Endothelial cell of umbilical vein (primary cell): ENCODE measurements around the gene SAT2. TPM values are rescaled to one million over a fixed set of nuclear protein-coding genes. Genes with fewer than 3 reads are reported as not detected.

Experiments used
- BruUV-seq: library from RNA; stranded (reverse); fragments of 400-500 nt; replicated peaks from 2 replicates; lab custom pipeline; 2021; lab: Mats Ljungman, UMichigan
- CTCF ChIA-PET: fragments of 300-600, 350-600 bp; sonication (Branson Sonifier 250); formaldehyde crosslinking; loops from one replicate; lab custom pipeline; 2021; ENCODE audit warnings: antibody characterized with exemption, inconsistent platforms; lab: Charles Lee
- POLR2A ChIA-PET: fragments of 300-600, 350-600 bp; sonication (Branson Sonifier 250); formaldehyde crosslinking; loops from one replicate; lab custom pipeline; 2021; ENCODE audit warnings: antibody characterized with exemption, inconsistent platforms; lab: Charles Lee
- DNase-seq: peaks from one replicate; pipeline ENCODE4 v3.0.0-alpha.2; 2011; ENCODE audit warnings: low read depth, low spot score
- FAIRE-seq: peaks from 2 replicates; lab custom pipeline; 2011; peaks lifted over from hg19 to GRCh38; lab: Jason Lieb, UNC
- H2AFZ ChIP-seq: 2 replicates; pipeline ENCODE4 v1.6.0; 2012; ENCODE audit warnings: low read depth, low read length, control low read depth, inconsistent platforms
- H3K27ac ChIP-seq: 2 replicates; pipeline ENCODE4 v1.5.1; 2011; ENCODE audit warnings: low read depth, mild to moderate bottlenecking, control low read depth, low read length, moderate library complexity; ENCODE audit not compliant: insufficient read depth
- H3K27me3 ChIP-seq, 2 experiments: 2 replicates each; pipeline versions ENCODE4 v1.6.0 to v1.6.1; 2011; ENCODE audit warnings: low read length in 2 of 2, mixed read lengths in 1 of 2; ENCODE audit not compliant: control insufficient read depth in 2 of 2, insufficient read depth in 2 of 2
- H3K36me3 ChIP-seq, 2 experiments: 2 replicates in 1 of 2; 3 replicates in 1 of 2; pipeline ENCODE4 v1.5.1; 2011; ENCODE audit warnings: low read length in 2 of 2, mild to moderate bottlenecking in 1 of 2, moderate library complexity in 1 of 2; ENCODE audit not compliant: control insufficient read depth in 2 of 2, insufficient read depth in 2 of 2; ENCODE audit errors: extremely low read depth in 1 of 2
- H3K4me1 ChIP-seq: 3 replicates; pipeline ENCODE4 v1.5.1; 2011; ENCODE audit warnings: mild to moderate bottlenecking, low read length; ENCODE audit not compliant: control insufficient read depth, insufficient read depth; ENCODE audit errors: extremely low read depth
- H3K4me2 ChIP-seq: 2 replicates; pipeline ENCODE4 v1.6.1; 2011; ENCODE audit warnings: low read length, control low read depth, mixed read lengths; ENCODE audit not compliant: insufficient read depth
- H3K4me3 ChIP-seq, 3 experiments: fragments of 200-600 bp in 1 of 3; sonication (generic), shearing (Covaris generic) in 1 of 3; replicated peaks in 1 of 3; 2 replicates each; pipeline ENCODE4 v1.5.1; 2011 to 2016; ENCODE audit warnings: control low read depth in 3 of 3, low read length in 3 of 3, mild to moderate bottlenecking in 2 of 3, inconsistent platforms in 1 of 3, low read depth in 1 of 3, moderate library complexity in 1 of 3; ENCODE audit not compliant: insufficient read depth in 1 of 3
- H3K79me2 ChIP-seq: 2 replicates; pipeline ENCODE4 v1.6.0; 2012; ENCODE audit warnings: low read length, inconsistent platforms; ENCODE audit not compliant: control insufficient read depth, insufficient read depth
- H3K9ac ChIP-seq: replicated peaks from 2 replicates; pipeline ENCODE3; 2011; ENCODE audit warnings: low read length, control low read depth; ENCODE audit not compliant: insufficient read depth; ENCODE audit errors: extremely low read depth
- H3K9me1 ChIP-seq: replicated peaks from 3 replicates; pipeline ENCODE4 v1.6.0; 2011; ENCODE audit warnings: mild to moderate bottlenecking, low read length; ENCODE audit not compliant: control insufficient read depth, insufficient read depth; ENCODE audit errors: extremely low read depth
- H3K9me3 ChIP-seq: replicated peaks from 2 replicates; pipeline ENCODE4 v1.5.1; 2012; ENCODE audit warnings: low read length, inconsistent platforms; ENCODE audit not compliant: control insufficient read depth, insufficient read depth
- H4K20me1 ChIP-seq: replicated peaks from 2 replicates; pipeline ENCODE3; 2011; ENCODE audit warnings: mild to moderate bottlenecking, low read length; ENCODE audit not compliant: control insufficient read depth, insufficient read depth; ENCODE audit errors: extremely low read depth
- EZH2 ChIP-seq: IDR thresholded peaks from 2 replicates; pipeline ENCODE4 v1.6.1; 2012; ENCODE audit warnings: borderline replicate concordance, low read depth, mild to moderate bottlenecking, moderate library complexity, low read length, inconsistent platforms; ENCODE audit not compliant: severe bottlenecking
- FOS ChIP-seq: IDR thresholded peaks from 2 replicates; pipeline ENCODE4 v1.6.1; 2011; ENCODE audit warnings: mild to moderate bottlenecking, low read length, moderate library complexity, borderline replicate concordance; ENCODE audit not compliant: insufficient read depth
- GATA2 ChIP-seq: IDR thresholded peaks from 2 replicates; pipeline ENCODE4 v1.7.0; 2011; ENCODE audit warnings: low read depth, mild to moderate bottlenecking, moderate library complexity, mixed read lengths, low read length; ENCODE audit not compliant: insufficient read length, insufficient read depth
- MYC ChIP-seq: IDR thresholded peaks from one replicate; pipeline ENCODE4 v1.6.1; 2011; ENCODE audit warnings: mild to moderate bottlenecking, low read depth, low read length
- POLR2A ChIP-seq: IDR thresholded peaks from 2 replicates; pipeline ENCODE4 v1.6.1; 2012; ENCODE audit warnings: low read depth, mild to moderate bottlenecking, control low read depth, low read length
- POLR2AphosphoS5 ChIP-seq: IDR thresholded peaks from 2 replicates; pipeline ENCODE4 v1.6.1; 2012; ENCODE audit warnings: low read depth, mild to moderate bottlenecking, control low read depth, low read length, moderate library complexity; ENCODE audit not compliant: insufficient read depth
- dilution Hi-C: fragments of 300-500 bp; cut with MboI; formaldehyde crosslinking; loops from one replicate; pipeline ENCODE4 v1.15.0; 2019; ENCODE audit warnings: low sequenced_read_pairs; ENCODE audit not compliant: extremely low pct_ligation_motif_present
- intact Hi-C: fragments of 100-400 bp; cut with micrococcal nuclease; formaldehyde crosslinking; loops from one replicate; pipeline ENCODE4 v1.10.0; 2022
- polyA plus RNA-seq, 4 experiments: library from polyadenylated mRNA; depleted of rRNA in 3 of 4; stranded (reverse) in 3 of 4; unstranded in 1 of 4; fragments of >200 nt; gene quantifications; 2 replicates each; pipeline versions ENCODE4 v1.2.1 to v1.2.3, GENCODE V29; 2011 to 2012; ENCODE audit warnings: missing spikeins in 1 of 4
- total RNA-seq: library from RNA; stranded (reverse); gene quantifications from 2 replicates; pipeline ENCODE4 v1.2.3, GENCODE V29; 2021
- TF ChIP-seq, protein P1 (sequence below), 2 donors: IDR thresholded peaks; 1 replicate in 1 of 2; 2 replicates in 1 of 2; pipeline ENCODE4 v1.5.1; 2011; ENCODE audit warnings: low read length in 2 of 2, mild to moderate bottlenecking in 2 of 2, moderate library complexity in 2 of 2, control low read depth in 1 of 2, inconsistent platforms in 1 of 2, low read depth in 1 of 2; ENCODE audit not compliant: insufficient read depth in 1 of 2; ENCODE audit errors: extremely low read depth in 1 of 2
- TF ChIP-seq, protein P2 (sequence below): IDR thresholded peaks from 2 replicates; pipeline ENCODE4 v1.6.1; 2011; ENCODE audit not compliant: insufficient read depth, insufficient read length

SAT2 gene
- total and polyA plus RNA-seq, 2 donors (not counting 3 experiments of a cell fraction or from before 2014, with no cell fraction given): 38.0 to 51.8 TPM

DNA sequence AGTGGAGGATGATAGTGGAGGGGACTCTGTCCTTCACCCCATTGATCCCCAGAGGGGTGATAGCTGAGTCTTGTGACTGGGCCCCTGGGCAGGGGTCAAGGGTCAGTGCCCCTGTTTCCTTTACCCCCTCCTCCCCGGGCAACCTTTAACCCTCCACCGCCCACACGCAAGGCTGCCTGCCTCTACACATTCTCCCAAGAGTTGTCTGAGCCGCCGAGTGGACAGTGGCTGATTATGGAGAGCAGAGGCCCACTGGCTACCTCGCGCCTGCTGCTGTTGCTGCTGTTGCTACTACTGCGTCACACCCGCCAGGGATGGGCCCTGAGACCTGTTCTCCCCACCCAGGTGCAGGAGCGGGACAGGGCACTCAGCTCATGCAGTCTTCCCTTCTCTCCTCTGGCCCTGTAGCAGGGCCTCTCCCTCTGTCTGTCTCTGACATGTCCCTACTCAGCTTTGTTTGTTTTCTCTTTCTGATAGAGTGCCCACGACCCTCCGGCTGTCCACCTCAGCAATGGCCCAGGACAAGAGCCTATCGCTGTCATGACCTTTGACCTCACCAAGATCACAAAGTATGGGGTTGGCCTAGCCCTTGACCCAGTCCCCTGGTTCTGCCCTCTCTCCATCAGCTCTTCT, 2.4 kb upstream of the SAT2 start, which contains the start of gene SHBG:
TSS of gene SHBG (plus strand) at position 197 of the 633 bp plus-strand sequence. CDS start at position 235, 38 bp downstream.
- H3K4me3 ChIP-seq: no peak within 1 kb of the TSS
- ChIA-PET POLR2A (no interaction called here), CTCF (interaction anchor here (1.3 to 6.6 kb wide), 3 partner anchors 21 to 86 kb away, joined by 5 to 97 read pairs (median 6); partner anchors contain the start of genes ATP1B2, TP53 and WRAP53)
- H3K4me2 ChIP-seq: no peak within 1 kb of the TSS
- DNase-seq (no peak), FAIRE-seq (no peak)
- dilution Hi-C loops (no loop called here), intact Hi-C loops (no loop called here)
- peaks cover 0 to 2% of the 10 kb centered on the region in 2 experiments for H3K36me3 ChIP-seq
- H4K20me1 ChIP-seq: no peaks in the 10 kb centered on the region
- no peaks in the 10 kb centered on the region for H3K79me2 ChIP-seq
- H3K4me1 ChIP-seq: no peaks in the 10 kb centered on the region
- no peaks in the 10 kb centered on the region for H3K9me3 ChIP-seq
- no TSS peak for BruUV-seq
- H2AFZ ChIP-seq: no peak within 1 kb of the TSS
- H3K9me1 ChIP-seq: no peaks in the 10 kb centered on the region
- no peaks in the 10 kb centered on the region for H3K27me3 ChIP-seq
- TF ChIP-seq POLR2A: no peak
- TF ChIP-seq, protein P1, sequence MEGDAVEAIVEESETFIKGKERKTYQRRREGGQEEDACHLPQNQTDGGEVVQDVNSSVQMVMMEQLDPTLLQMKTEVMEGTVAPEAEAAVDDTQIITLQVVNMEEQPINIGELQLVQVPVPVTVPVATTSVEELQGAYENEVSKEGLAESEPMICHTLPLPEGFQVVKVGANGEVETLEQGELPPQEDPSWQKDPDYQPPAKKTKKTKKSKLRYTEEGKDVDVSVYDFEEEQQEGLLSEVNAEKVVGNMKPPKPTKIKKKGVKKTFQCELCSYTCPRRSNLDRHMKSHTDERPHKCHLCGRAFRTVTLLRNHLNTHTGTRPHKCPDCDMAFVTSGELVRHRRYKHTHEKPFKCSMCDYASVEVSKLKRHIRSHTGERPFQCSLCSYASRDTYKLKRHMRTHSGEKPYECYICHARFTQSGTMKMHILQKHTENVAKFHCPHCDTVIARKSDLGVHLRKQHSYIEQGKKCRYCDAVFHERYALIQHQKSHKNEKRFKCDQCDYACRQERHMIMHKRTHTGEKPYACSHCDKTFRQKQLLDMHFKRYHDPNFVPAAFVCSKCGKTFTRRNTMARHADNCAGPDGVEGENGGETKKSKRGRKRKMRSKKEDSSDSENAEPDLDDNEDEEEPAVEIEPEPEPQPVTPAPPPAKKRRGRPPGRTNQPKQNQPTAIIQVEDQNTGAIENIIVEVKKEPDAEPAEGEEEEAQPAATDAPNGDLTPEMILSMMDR (IDR thresholded peaks at IDR 0.05; ENCODE audit: extremely low read depth in 1 of 2, insufficient read depth in 1 of 2, low read depth in 1 of 2, low read length in 2 of 2): no peak
- no peak within 1 kb of the TSS for H3K27ac ChIP-seq
- no peak within 1 kb of the TSS for H3K9ac ChIP-seq

DNA sequence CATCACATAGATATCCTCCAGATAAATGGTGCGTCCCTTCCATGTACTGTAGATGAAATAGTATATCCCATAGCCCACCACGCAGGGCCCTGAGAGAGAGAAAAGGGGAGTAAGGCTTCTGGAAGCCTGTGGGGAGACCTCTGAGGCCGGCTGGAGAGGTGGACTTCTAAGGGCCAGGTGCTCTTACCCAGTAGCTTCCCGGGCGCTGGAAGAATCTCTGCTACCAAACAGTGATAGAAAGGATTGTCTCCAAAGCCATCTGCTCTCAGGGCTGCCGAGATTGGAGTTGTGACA, 718 bp downstream of the SAT2 start:
- peaks cover 0 to 2% of the 10 kb centered on the region in 2 experiments for H3K36me3 ChIP-seq
- no peak for FAIRE-seq
- TF ChIP-seq EZH2 (no peak), MYC (no peak), GATA2 (no peak), POLR2AphosphoS5 (no peak), FOS (no peak), POLR2A (no peak)
- TF ChIP-seq, protein P2, sequence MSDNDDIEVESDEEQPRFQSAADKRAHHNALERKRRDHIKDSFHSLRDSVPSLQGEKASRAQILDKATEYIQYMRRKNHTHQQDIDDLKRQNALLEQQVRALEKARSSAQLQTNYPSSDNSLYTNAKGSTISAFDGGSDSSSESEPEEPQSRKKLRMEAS: no peak
- TF ChIP-seq, protein P1 (IDR thresholded peaks at IDR 0.05; ENCODE audit: extremely low read depth in 1 of 2, insufficient read depth in 1 of 2, low read depth in 1 of 2, low read length in 2 of 2): no peak
- H3K4me3 ChIP-seq: peak overlapping the region; percentile 67 to 87 (median 81)
- H3K9me3 ChIP-seq: no peaks in the 10 kb centered on the region
- POLR2A ChIA-PET: interaction anchor here (1.8 kb wide), 1 partner anchor 12 kb away, joined by 8 read pairs; the partner anchor contains the start of gene FXR2
- no peaks in the 10 kb centered on the region for H3K27me3 ChIP-seq
- dilution Hi-C loops: no loop called here
- CTCF ChIA-PET: interaction anchor here (0.7 to 1.8 kb wide), 4 partner anchors 12 to 61 kb away, joined by 3 to 6 read pairs (median 3); partner anchors contain the start of gene TP53
- H4K20me1 ChIP-seq: no peaks in the 10 kb centered on the region
- no peaks in the 10 kb centered on the region for H3K79me2 ChIP-seq
- no peaks in the 10 kb centered on the region for H3K4me1 ChIP-seq
- H3K27ac ChIP-seq: peak overlapping the region; percentile 66
- peak overlapping the region; percentile 73 for H3K9ac ChIP-seq
- H3K4me2 ChIP-seq: peak overlapping the region; percentile 61
- no peak for DNase-seq
- peak overlapping the region; percentile 21 for H2AFZ ChIP-seq
- intact Hi-C loops: loop anchor here (1.0 kb wide), 1 partner anchor 12 kb away; no protein-coding TSS in a partner anchor
- H3K9me1 ChIP-seq: no peaks in the 10 kb centered on the region
- no TSS peak for BruUV-seq
